ES-I3 (cell line): ENCODE results near the gene LARP1B.
"Not testable (repeated sequence)": the region's sequence is repeated elsewhere in the genome, so short reads cannot be mapped to it uniquely, and the experiment has no call there.

ENCODE experiments used
- H3K36me3 ChIP-seq: 2 replicates; pipeline ENCODE4 v1.6.1; 2013; ENCODE audit warnings: mild to moderate bottlenecking, low read length, control low read depth, moderate library complexity; ENCODE audit not compliant: insufficient read depth
- H3K4me1 ChIP-seq: 2 replicates; pipeline ENCODE4 v1.6.1; 2013; ENCODE audit warnings: mild to moderate bottlenecking, control low read depth, low read length; ENCODE audit not compliant: insufficient read depth
- H3K9ac ChIP-seq: 2 replicates; pipeline ENCODE4 v1.6.1; 2013; ENCODE audit warnings: low read depth, mild to moderate bottlenecking, low read length, moderate library complexity
- H3K9me3 ChIP-seq: 2 replicates; pipeline ENCODE4 v1.6.1; 2013; ENCODE audit warnings: mild to moderate bottlenecking, low read length, moderate library complexity; ENCODE audit not compliant: control insufficient read depth, insufficient read depth

LARP1B gene

GRCh38 chr4:128066453-128066820, 5.3 kb downstream of the LARP1B start:
- H3K4me1 ChIP-seq, H3K36me3 ChIP-seq, H3K9me3 ChIP-seq, H3K9ac ChIP-seq: not testable (repeated sequence)

- H3K36me3 ChIP-seq: no peaks in the 10 kb centered on the region
- no peaks in the 10 kb centered on the region for H3K4me1 ChIP-seq
- H3K9me3 ChIP-seq: no peaks in the 10 kb centered on the region
- no peak overlapping the region for H3K9ac ChIP-seq
Observed at GRCh38 chr4:128068918-128069317, 7.8 kb downstream of the LARP1B start.

GRCh38 chr4:128076464-128076863, 15.4 kb downstream of the LARP1B start:
- Histone ChIP-seq H3K4me1 (no peaks in the 10 kb centered on the region), H3K9me3 (no peaks in the 10 kb centered on the region), H3K9ac (no peak overlapping the region), H3K36me3 (no peaks in the 10 kb centered on the region; the same call in none of the 2 replicates)

GRCh38 chr4:128095293-128095692, 34.2 kb downstream of the LARP1B start:
- not testable (repeated sequence) for H3K4me1 ChIP-seq, H3K9ac ChIP-seq, H3K9me3 ChIP-seq
- peaks cover 11% of the 10 kb centered on the region for H3K36me3 ChIP-seq

GRCh38 chr4:128107766-128108165, 46.7 kb downstream of the LARP1B start:
- Histone ChIP-seq H3K4me1 (no peaks in the 10 kb centered on the region), H3K36me3 (peaks cover 5% of the 10 kb centered on the region), H3K9ac (no peak overlapping the region), H3K9me3 (no peaks in the 10 kb centered on the region)

GRCh38 chr4:128123036-128123435, 61.9 kb downstream of the LARP1B start:
- Histone ChIP-seq H3K9ac (no peak overlapping the region), H3K4me1 (no peaks in the 10 kb centered on the region), H3K36me3 (no peaks in the 10 kb centered on the region), H3K9me3 (no peaks in the 10 kb centered on the region)

- Histone ChIP-seq H3K9me3 (peaks cover 9% of the 10 kb centered on the region), H3K4me1 (no peaks in the 10 kb centered on the region), H3K36me3 (peaks cover 3% of the 10 kb centered on the region; the same call in 1 of the 2 replicates), H3K9ac (no peak overlapping the region)
Observed at GRCh38 chr4:128130621-128131020, 69.5 kb downstream of the LARP1B start.

- Histone ChIP-seq H3K9ac (no peak overlapping the region), H3K36me3 (no peaks in the 10 kb centered on the region; the same call in 1 of the 2 replicates), H3K9me3 (peaks cover 6% of the 10 kb centered on the region), H3K4me1 (no peaks in the 10 kb centered on the region)
Observed at GRCh38 chr4:128134925-128135324, 73.8 kb downstream of the LARP1B start.

- H3K36me3 ChIP-seq: no peaks in the 10 kb centered on the region; the same call in 1 of the 2 replicates
- H3K9me3 ChIP-seq: peaks cover 6% of the 10 kb centered on the region
- no peaks in the 10 kb centered on the region for H3K4me1 ChIP-seq
- no peak overlapping the region for H3K9ac ChIP-seq
Observed at GRCh38 chr4:128135391-128135790, 74.3 kb downstream of the LARP1B start.

GRCh38 chr4:128141866-128142265, 80.8 kb downstream of the LARP1B start:
- H3K9me3 ChIP-seq: no peaks in the 10 kb centered on the region
- no peak overlapping the region for H3K9ac ChIP-seq
- peaks cover 4% of the 10 kb centered on the region; the same call in 1 of the 2 replicates for H3K4me1 ChIP-seq
- no peaks in the 10 kb centered on the region; the same call in none of the 2 replicates for H3K36me3 ChIP-seq

- no peak overlapping the region for H3K9ac ChIP-seq
- H3K4me1 ChIP-seq: peaks cover 4% of the 10 kb centered on the region; the same call in 1 of the 2 replicates
- H3K9me3 ChIP-seq: no peaks in the 10 kb centered on the region
- no peaks in the 10 kb centered on the region; the same call in none of the 2 replicates for H3K36me3 ChIP-seq
Observed at GRCh38 chr4:128145727-128146126, 84.6 kb downstream of the LARP1B start.

- Histone ChIP-seq H3K9me3 (no peaks in the 10 kb centered on the region), H3K36me3 (no peaks in the 10 kb centered on the region), H3K9ac (no peak overlapping the region), H3K4me1 (no peaks in the 10 kb centered on the region)
Observed at GRCh38 chr4:128153800-128154199, 92.7 kb downstream of the LARP1B start.

- no peaks in the 10 kb centered on the region for H3K9me3 ChIP-seq
- H3K36me3 ChIP-seq: no peaks in the 10 kb centered on the region
- H3K9ac ChIP-seq: no peak overlapping the region
- no peaks in the 10 kb centered on the region; the same call in 1 of the 2 replicates for H3K4me1 ChIP-seq
Observed at GRCh38 chr4:128155231-128155855, 94.2 kb downstream of the LARP1B start.

- H3K36me3 ChIP-seq: no peaks in the 10 kb centered on the region
Observed at GRCh38 chr4:128155874-128156456, 94.9 kb downstream of the LARP1B start.

GRCh38 chr4:128156472-128156871, 95.4 kb downstream of the LARP1B start:
- H3K9ac ChIP-seq, H3K4me1 ChIP-seq, H3K36me3 ChIP-seq, H3K9me3 ChIP-seq: not testable (repeated sequence)

More at GRCh38 chr4:128155874-128156456, 94.9 kb downstream of the LARP1B start:
- Histone ChIP-seq H3K4me1 (peaks cover 5% of the 10 kb centered on the region), H3K9ac (no peak overlapping the region), H3K9me3 (no peaks in the 10 kb centered on the region)
